Measurements from ENCODE around the gene SLC34A3. TPM values are rescaled to one million over a fixed set of nuclear protein-coding genes. Genes with fewer than 3 reads are reported as not detected.

Gene SLC34A3
- total and polyA plus RNA-seq, 9 donors, result 0.15 to 0.46 TPM; not detected in 7

DNA sequence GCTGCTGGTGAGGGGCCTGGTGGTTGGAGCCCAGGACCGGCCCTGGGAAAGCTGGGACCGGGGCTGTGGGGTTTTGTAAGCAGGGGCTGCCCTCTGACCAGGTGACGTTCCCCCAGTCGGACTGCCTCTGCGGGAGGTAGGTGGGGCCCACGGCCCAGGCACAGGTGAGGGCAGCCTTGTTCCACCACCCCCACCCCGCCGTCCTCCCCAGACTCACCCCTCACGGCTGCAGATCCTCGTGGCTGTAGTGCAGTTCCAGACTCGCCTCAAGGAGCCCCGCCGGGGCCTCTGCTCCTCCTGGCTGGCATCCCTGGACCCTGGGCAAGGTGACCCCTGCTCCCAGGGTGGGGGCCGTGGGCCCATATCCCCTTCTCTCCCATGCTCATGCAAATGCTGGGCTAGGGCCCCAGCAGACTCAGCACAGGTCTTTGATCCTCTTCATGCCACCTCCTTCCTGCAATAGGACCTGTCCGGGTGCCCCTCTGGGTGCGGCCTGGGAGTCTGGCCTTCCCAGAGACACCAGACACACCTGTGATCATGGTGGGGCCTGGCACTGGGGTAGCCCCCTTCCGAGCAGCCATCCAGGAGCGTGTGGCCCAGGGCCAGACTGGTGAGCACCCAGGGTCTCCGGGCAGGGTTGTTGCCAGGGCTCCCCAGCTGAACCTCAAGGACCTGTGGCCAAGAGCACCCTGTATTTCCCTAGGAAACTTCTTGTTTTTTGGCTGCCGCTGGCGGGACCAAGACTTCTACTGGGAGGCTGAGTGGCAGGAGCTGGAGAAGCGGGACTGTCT lies 15.3 kb upstream of the SLC34A3 start:
- intact Hi-C loops (cut with DNase I), result no loop called here
- whole genome bisulfite sequencing, 3 donors, result 89 to 91% (median 90%) methylated on average over 21 to 22 of the region's 22 CpGs

DNA sequence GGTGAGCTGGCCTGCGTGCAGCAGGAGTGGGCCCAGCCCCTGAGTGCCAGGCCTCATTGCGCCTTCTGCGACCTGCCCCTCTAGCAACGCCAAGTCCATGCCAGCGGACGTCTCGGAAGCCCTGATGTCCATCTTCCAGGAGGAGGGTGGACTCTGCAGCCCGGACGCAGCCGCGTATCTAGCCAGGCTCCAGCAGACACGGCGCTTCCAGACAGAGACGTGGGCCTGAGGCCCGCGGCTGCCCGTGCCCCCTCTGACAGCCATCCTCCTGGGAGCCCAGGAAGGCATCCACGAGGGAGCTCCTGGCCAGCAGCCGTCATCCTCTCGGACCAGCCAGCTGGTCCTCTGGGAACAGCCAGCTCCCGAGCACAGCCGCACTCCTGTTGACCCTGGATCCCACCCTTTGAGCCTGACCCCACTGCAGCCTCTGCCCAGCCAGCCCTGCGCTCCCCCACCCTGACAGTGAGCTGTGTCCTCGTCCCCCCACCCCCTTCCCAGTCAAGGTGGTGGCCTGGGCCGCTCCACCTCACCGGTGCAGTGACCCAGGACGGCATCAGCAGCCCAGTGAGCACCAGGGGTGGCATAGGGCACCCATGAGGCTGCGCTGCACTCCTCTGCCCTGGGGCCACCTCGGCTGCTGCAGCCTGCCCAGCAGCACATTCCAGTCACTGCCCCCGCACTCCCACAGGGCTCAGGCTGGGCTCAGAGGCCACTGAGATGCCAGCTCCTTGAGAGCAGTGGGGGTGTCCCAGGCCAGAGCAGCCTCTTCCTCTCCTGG lies 14.3 kb upstream of the SLC34A3 start:
- intact Hi-C loops (cut with DNase I), result no loop called here
- WGBS, 3 donors, result 84 to 90% (median 87%) methylated on average over 29 to 30 of the region's 30 CpGs
- peaks cover 5% of the 10 kb centered on the region for H3K4me1 ChIP-seq (ENCODE audit: insufficient read depth)
- DNase-seq, result no peak
- H3K36me3 ChIP-seq, result no peaks in the 10 kb centered on the region
- H3K27ac ChIP-seq, result no peak overlapping the region
- no peaks in the 10 kb centered on the region for H3K9me3 ChIP-seq
- H3K27me3 ChIP-seq, result no peaks in the 10 kb centered on the region
- H3K4me3 ChIP-seq, result no peak overlapping the region
- TF ChIP-seq, protein P1, sequence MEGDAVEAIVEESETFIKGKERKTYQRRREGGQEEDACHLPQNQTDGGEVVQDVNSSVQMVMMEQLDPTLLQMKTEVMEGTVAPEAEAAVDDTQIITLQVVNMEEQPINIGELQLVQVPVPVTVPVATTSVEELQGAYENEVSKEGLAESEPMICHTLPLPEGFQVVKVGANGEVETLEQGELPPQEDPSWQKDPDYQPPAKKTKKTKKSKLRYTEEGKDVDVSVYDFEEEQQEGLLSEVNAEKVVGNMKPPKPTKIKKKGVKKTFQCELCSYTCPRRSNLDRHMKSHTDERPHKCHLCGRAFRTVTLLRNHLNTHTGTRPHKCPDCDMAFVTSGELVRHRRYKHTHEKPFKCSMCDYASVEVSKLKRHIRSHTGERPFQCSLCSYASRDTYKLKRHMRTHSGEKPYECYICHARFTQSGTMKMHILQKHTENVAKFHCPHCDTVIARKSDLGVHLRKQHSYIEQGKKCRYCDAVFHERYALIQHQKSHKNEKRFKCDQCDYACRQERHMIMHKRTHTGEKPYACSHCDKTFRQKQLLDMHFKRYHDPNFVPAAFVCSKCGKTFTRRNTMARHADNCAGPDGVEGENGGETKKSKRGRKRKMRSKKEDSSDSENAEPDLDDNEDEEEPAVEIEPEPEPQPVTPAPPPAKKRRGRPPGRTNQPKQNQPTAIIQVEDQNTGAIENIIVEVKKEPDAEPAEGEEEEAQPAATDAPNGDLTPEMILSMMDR (IDR thresholded peaks at IDR 0.05), result no peak
- TF ChIP-seq POLR2A (IDR thresholded peaks at IDR 0.05) (no peak), EP300 (IDR thresholded peaks at IDR 0.05) (no peak)

More for the DNA sequence above, 15.3 kb upstream of the SLC34A3 start:
- Histone ChIP-seq H3K36me3 (no peaks in the 10 kb centered on the region), H3K4me1 (ENCODE audit: insufficient read depth) (peaks cover 5% of the 10 kb centered on the region), H3K4me3 (no peak overlapping the region), H3K27me3 (no peaks in the 10 kb centered on the region), H3K9me3 (no peaks in the 10 kb centered on the region), H3K27ac (no peak overlapping the region)
- TF ChIP-seq, protein P1 (IDR thresholded peaks at IDR 0.05), result no peak
- TF ChIP-seq POLR2A (IDR thresholded peaks at IDR 0.05), result no peak
- TF ChIP-seq EP300 (IDR thresholded peaks at IDR 0.05), result no peak
- DNase-seq, result no peak

DNA sequence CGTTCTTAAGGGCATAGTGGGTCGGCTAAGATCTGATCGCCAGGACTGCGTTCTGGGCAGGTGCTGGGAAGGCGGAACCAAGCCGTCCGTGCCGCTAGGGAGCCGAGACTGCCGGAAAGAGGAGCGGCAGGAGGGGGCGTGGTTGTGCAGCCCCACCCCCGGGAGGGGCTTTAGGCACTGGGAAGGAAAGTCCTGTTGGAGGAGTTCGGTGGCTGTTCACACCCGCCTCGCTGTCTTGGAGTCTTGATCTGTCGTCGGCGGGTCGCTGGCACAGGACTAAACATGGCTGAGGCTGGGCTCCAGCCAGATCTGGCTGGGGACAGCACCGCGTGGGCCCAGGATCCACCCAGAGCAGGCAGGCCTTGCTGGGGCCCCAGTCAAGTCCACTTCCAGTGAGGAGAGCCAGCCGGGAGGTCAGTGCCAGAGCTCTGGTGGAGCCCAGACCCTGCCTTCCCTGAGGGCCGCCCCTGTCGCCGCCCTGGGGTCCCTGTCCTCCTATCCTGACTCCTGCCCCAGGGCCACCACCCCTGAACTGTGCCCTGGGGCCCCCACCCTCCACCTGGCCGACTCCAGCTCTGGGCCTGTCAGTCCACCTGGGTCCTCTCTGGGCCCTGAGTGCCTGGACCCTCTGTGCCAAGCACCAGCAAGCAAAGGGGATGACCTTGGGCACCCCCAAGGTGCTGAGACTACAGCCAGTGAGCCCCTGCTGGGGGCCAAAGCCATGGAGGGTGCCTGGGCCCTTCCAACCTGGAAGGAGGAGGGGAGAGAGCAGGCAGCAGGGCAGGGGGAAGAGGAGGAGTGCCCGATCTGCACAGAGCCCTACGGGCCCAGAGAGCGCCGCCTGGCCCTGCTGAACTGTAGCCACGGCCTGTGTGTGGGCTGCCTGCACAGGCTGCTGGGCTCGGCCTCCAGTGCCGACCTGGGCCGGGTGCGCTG lies 13.2 kb upstream of the SLC34A3 start:
- Histone ChIP-seq H3K4me1 (ENCODE audit: insufficient read depth) (peaks cover 6% of the 10 kb centered on the region), H3K4me3 (peak overlapping the region; percentile 14), H3K9me3 (no peaks in the 10 kb centered on the region), H3K36me3 (no peaks in the 10 kb centered on the region), H3K27ac (no peak overlapping the region), H3K27me3 (no peaks in the 10 kb centered on the region)
- WGBS, 3 donors, result 40 to 66% (median 46%) methylated on average over 16 to 36 of the region's 36 CpGs
- DNase-seq, result peak in 3 of 5 donors; percentile 51 to 72 (median 59)
- TF ChIP-seq POLR2A (IDR thresholded peaks at IDR 0.05), result no peak
- TF ChIP-seq, protein P1 (IDR thresholded peaks at IDR 0.05), result no peak
- TF ChIP-seq EP300 (IDR thresholded peaks at IDR 0.05), result no peak
- intact Hi-C loops (cut with DNase I), result no loop called here

DNA sequence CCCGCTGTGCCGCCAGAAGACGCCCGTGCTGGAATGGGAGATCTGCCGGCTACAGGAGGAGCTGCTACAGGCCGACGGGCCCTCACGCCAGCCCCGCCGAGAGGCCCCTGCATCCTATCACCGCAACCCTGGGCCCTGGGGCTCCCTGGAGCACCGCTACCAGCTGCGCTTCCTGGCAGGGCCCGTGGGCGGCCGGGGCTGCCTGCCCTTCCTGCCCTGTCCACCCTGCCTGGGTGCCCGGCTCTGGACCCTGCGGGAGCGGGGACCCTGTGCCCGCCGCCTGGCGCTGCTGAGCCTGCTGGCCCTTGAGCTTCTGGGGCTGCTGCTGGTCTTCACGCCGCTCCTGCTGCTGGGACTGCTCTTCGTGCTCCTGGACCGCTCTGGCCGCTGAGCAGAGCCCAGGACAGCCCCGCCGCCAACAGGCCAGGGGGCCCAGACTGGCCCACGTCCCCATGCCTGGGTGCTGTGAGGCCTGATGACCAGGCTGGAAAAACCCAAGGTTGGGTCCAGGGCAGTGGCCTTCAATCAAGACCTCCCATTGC lies 12.4 kb upstream of the SLC34A3 start:
- no peak overlapping the region for H3K4me3 ChIP-seq
- intact Hi-C loops (cut with DNase I), result no loop called here
- H3K27me3 ChIP-seq, result no peaks in the 10 kb centered on the region
- no peak overlapping the region for H3K27ac ChIP-seq
- 81 to 92% (median 90%) methylated on average over 20 to 30 of the region's 30 CpGs for WGBS, 3 donors
- peaks cover 11% of the 10 kb centered on the region for H3K4me1 ChIP-seq (ENCODE audit: insufficient read depth)
- no peaks in the 10 kb centered on the region for H3K9me3 ChIP-seq
- H3K36me3 ChIP-seq, result no peaks in the 10 kb centered on the region
- DNase-seq, result no peak
- TF ChIP-seq EP300 (IDR thresholded peaks at IDR 0.05) (no peak), POLR2A (IDR thresholded peaks at IDR 0.05) (no peak)
- TF ChIP-seq, protein P1 (IDR thresholded peaks at IDR 0.05), result no peak

All from ovary (tissue), 9 donors.